PFSK-1 (cell line): ENCODE results near the gene CSF1.

Source experiments
- FOXP2 ChIP-seq: optimal IDR thresholded peaks from 2 replicates; pipeline ENCODE3; 2011; ENCODE audit warnings: borderline replicate concordance, control low read depth, inconsistent platforms; ENCODE audit not compliant: insufficient read depth; ENCODE audit errors: extremely low read length, extremely low read depth
- POLR2AphosphoS5 ChIP-seq: IDR thresholded peaks from 2 replicates; pipeline ENCODE4 v1.6.1; 2012; ENCODE audit warnings: low read depth, mild to moderate bottlenecking, control low read depth, low read length, moderate library complexity
- REST ChIP-seq, 2 experiments: IDR thresholded peaks; 2 replicates each; pipeline versions ENCODE4 v1.6.1 to v1.8.0; 2011 to 2012; ENCODE audit warnings: low read depth in 2 of 2, low read length in 2 of 2, control low read depth in 1 of 2, inconsistent platforms in 1 of 2, mild to moderate bottlenecking in 1 of 2, moderate library complexity in 1 of 2; ENCODE audit not compliant: insufficient read depth in 1 of 2
- TAF1 ChIP-seq: IDR thresholded peaks from 2 replicates; pipeline ENCODE4 v1.6.1; 2012; ENCODE audit warnings: low read length, control low read depth, borderline replicate concordance; ENCODE audit not compliant: insufficient read depth

The CSF1 gene

GRCh38 chr1:109978761-109979488 is 68.3 kb downstream of the CSF1 start:
- TF ChIP-seq TAF1 (no peak), REST (IDR thresholded peaks at IDR 0.05; ENCODE audit: insufficient read depth in 1 of 2, low read depth in 2 of 2, low read length in 2 of 2) (no peak), POLR2AphosphoS5 (no peak), FOXP2 (no peak)

- no peak for TF ChIP-seq POLR2AphosphoS5
- no peak for TF ChIP-seq FOXP2
- no peak for TF ChIP-seq REST (IDR thresholded peaks at IDR 0.05; ENCODE audit: insufficient read depth in 1 of 2, low read depth in 2 of 2, low read length in 2 of 2)
These were observed 68.9 kb downstream of the CSF1 start for GRCh38 chr1:109979489-109980091.
